H9 (cell line): Measurements from ENCODE around the gene TUNAR. TPM values are rescaled to one million over a fixed set of nuclear protein-coding genes. Genes with fewer than 3 reads are reported as not detected.
A peak's percentile ranks its signal among the peaks of the same experiment; 100 is the strongest.

Experiments
- DNase-seq: peaks from one replicate; pipeline ENCODE4 v3.0.0-alpha.2; 2017
- H2AFZ ChIP-seq: one replicate; pipeline ENCODE4 v1.6.1; 2013; ENCODE audit warnings: mild to moderate bottlenecking, low read length, control low read depth, moderate library complexity
- H2AK5ac ChIP-seq: 2 replicates; pipeline ENCODE4 v1.6.1; 2013; ENCODE audit warnings: low read length, control low read depth, mixed read lengths; ENCODE audit not compliant: insufficient read length
- H2BK120ac ChIP-seq: one replicate; pipeline ENCODE4 v1.6.1; 2013; ENCODE audit warnings: low read depth, mild to moderate bottlenecking, low read length, control low read depth, inconsistent platforms; ENCODE audit not compliant: poor library complexity, severe bottlenecking
- H2BK12ac ChIP-seq: 2 replicates; pipeline ENCODE4 v1.6.1; 2013; ENCODE audit warnings: low read length, control low read depth, mixed read lengths, low read depth; ENCODE audit not compliant: insufficient read length
- H2BK15ac ChIP-seq: 2 replicates; pipeline ENCODE4 v1.6.1; 2013; ENCODE audit warnings: low read depth, low read length, control low read depth
- H2BK20ac ChIP-seq: one replicate; pipeline ENCODE4 v1.6.1; 2013; ENCODE audit warnings: low read depth, mild to moderate bottlenecking, low read length, control low read depth, inconsistent platforms; ENCODE audit not compliant: poor library complexity, severe bottlenecking
- H2BK5ac ChIP-seq: 2 replicates; pipeline ENCODE4 v1.6.1; 2013; ENCODE audit warnings: low read length, control low read depth, mixed read lengths; ENCODE audit not compliant: insufficient read length
- H3K14ac ChIP-seq: 2 replicates; pipeline ENCODE4 v1.6.1; 2013; ENCODE audit warnings: low read length, control low read depth; ENCODE audit not compliant: insufficient read depth
- H3K18ac ChIP-seq: 2 replicates; pipeline ENCODE4 v1.6.1; 2013; ENCODE audit warnings: low read depth, mild to moderate bottlenecking, mixed read lengths, low read length, control low read depth; ENCODE audit not compliant: insufficient read length
- H3K23ac ChIP-seq: 2 replicates; pipeline ENCODE4 v1.6.1; 2013; ENCODE audit warnings: low read length, control low read depth, mixed read lengths, low read depth; ENCODE audit not compliant: insufficient read length
- H3K23me2 ChIP-seq: 2 replicates; pipeline ENCODE4 v1.6.1; 2013; ENCODE audit warnings: low read depth, mild to moderate bottlenecking, mixed read lengths, low read length, control low read depth; ENCODE audit not compliant: insufficient read length, poor library complexity, severe bottlenecking
- H3K27ac ChIP-seq: 2 replicates; pipeline ENCODE4 v1.5.1; 2013; ENCODE audit warnings: low read length, control low read depth, mixed read lengths, low read depth; ENCODE audit not compliant: insufficient read length
- H3K27me3 ChIP-seq: 2 replicates; pipeline ENCODE4 v1.6.1; 2013; ENCODE audit warnings: low read length, control low read depth, inconsistent platforms; ENCODE audit not compliant: insufficient read depth
- H3K4ac ChIP-seq: 2 replicates; pipeline ENCODE4 v1.6.1; 2013; ENCODE audit warnings: low read depth, mild to moderate bottlenecking, control low read depth, inconsistent platforms, low read length, moderate library complexity
- H3K4me1 ChIP-seq: 2 replicates; pipeline ENCODE4 v1.6.1; 2013; ENCODE audit warnings: low read length, control low read depth, inconsistent platforms; ENCODE audit not compliant: insufficient read depth
- H3K4me2 ChIP-seq: 2 replicates; pipeline ENCODE4 v1.6.1; 2013; ENCODE audit warnings: low read length, control low read depth, mixed read lengths; ENCODE audit not compliant: insufficient read length, insufficient read depth
- H3K56ac ChIP-seq: 2 replicates; pipeline ENCODE4 v1.6.1; 2013; ENCODE audit warnings: low read depth, mild to moderate bottlenecking, mixed read lengths, low read length, control low read depth; ENCODE audit not compliant: insufficient read length
- H3K79me1 ChIP-seq: 2 replicates; pipeline ENCODE4 v1.6.1; 2013; ENCODE audit warnings: low read depth, mild to moderate bottlenecking, moderate library complexity, low read length, control low read depth, inconsistent platforms; ENCODE audit not compliant: insufficient read depth, poor library complexity, severe bottlenecking
- H3K79me2 ChIP-seq: 2 replicates; pipeline ENCODE4 v1.6.1; 2013; ENCODE audit warnings: low read length, control low read depth, inconsistent platforms; ENCODE audit not compliant: insufficient read depth
- H3K9ac ChIP-seq: 2 replicates; pipeline ENCODE4 v1.6.1; 2013; ENCODE audit warnings: low read length, control low read depth, mixed read lengths; ENCODE audit not compliant: insufficient read length; ENCODE audit errors: extremely low read depth
- H3K9me3 ChIP-seq: one replicate; pipeline ENCODE4 v1.6.1; 2013; ENCODE audit warnings: low read depth, low read length, inconsistent platforms; ENCODE audit not compliant: control insufficient read depth
- H3T11ph ChIP-seq: one replicate; pipeline ENCODE4 v1.6.1; 2013; ENCODE audit warnings: mild to moderate bottlenecking, low read length, control low read depth, inconsistent platforms
- H4K20me1 ChIP-seq: one replicate; pipeline ENCODE4 v1.6.1; 2013; ENCODE audit not compliant: control insufficient read depth, insufficient read length, insufficient read depth
- H4K5ac ChIP-seq: 2 replicates; pipeline ENCODE4 v1.6.1; 2013; ENCODE audit warnings: low read depth, mild to moderate bottlenecking, mixed read lengths, low read length, control low read depth; ENCODE audit not compliant: insufficient read length
- H4K8ac ChIP-seq: replicated peaks from 2 replicates; pipeline ENCODE4 v1.6.1; 2013; ENCODE audit warnings: low read length, control low read depth, mixed read lengths, low read depth; ENCODE audit not compliant: insufficient read length
- H4K91ac ChIP-seq: 2 replicates; pipeline ENCODE4 v1.6.1; 2013; ENCODE audit warnings: low read depth, mild to moderate bottlenecking, moderate library complexity, mixed read lengths, low read length, control low read depth; ENCODE audit not compliant: insufficient read length
- H3K27ac Mint-ChIP-seq, 3 experiments: 2 replicates in 2 of 3; 3 replicates in 1 of 3; pipeline ENCODE4 v1.8.0; 2020 to 2021; ENCODE audit warnings: mixed read lengths in 3 of 3, mild to moderate bottlenecking in 1 of 3, moderate library complexity in 1 of 3
- H3K27me3 Mint-ChIP-seq: 2 replicates; pipeline ENCODE4 v1.8.0; 2021; ENCODE audit warnings: low read depth, mild to moderate bottlenecking, moderate library complexity, mixed read lengths
- H3K36me3 Mint-ChIP-seq, 3 experiments: 2 replicates in 2 of 3; 3 replicates in 1 of 3; pipeline ENCODE4 v1.8.0; 2020 to 2021; ENCODE audit warnings: low read depth in 3 of 3, mixed read lengths in 3 of 3; ENCODE audit not compliant: insufficient read depth in 1 of 3
- H3K4me1 Mint-ChIP-seq, 2 experiments: 2 replicates each; pipeline ENCODE4 v1.8.0; 2020; ENCODE audit warnings: mixed read lengths in 2 of 2
- H3K4me3 Mint-ChIP-seq, 2 experiments: 2 replicates in 1 of 2; 3 replicates in 1 of 2; pipeline ENCODE4 v1.8.0; 2020 to 2021; ENCODE audit warnings: mild to moderate bottlenecking in 2 of 2, mixed read lengths in 2 of 2, moderate library complexity in 1 of 2
- H3K9me3 Mint-ChIP-seq, 2 experiments: 2 replicates in 1 of 2; 3 replicates in 1 of 2; pipeline ENCODE4 v1.8.0; 2020; ENCODE audit warnings: mild to moderate bottlenecking in 2 of 2, mixed read lengths in 2 of 2, moderate library complexity in 1 of 2
- CTCF ChIP-seq: fragments of 200-600 bp; sonication (generic); conservative IDR thresholded peaks from 3 replicates; pipeline ENCODE4 v1.8.0; 2021; ENCODE audit warnings: antibody characterized with exemption, mild to moderate bottlenecking
- WGBS: extraction: QIAGEN DNeasy Blood & Tissue Kit; methylation state at CpG from one replicate; pipeline ENCODE4 v1.1.7; 2013; ENCODE audit warnings: missing lambda C conversion rate, low lambda C conversion rate, mixed read lengths; ENCODE audit not compliant: insufficient read length; ENCODE audit errors: extremely low coverage; 5-methylcytosine and 5-hydroxymethylcytosine counted together
- total RNA-seq: library from RNA; stranded (reverse); gene quantifications from 2 replicates; pipeline ENCODE4 v1.2.1, GENCODE V29; 2021

Gene TUNAR
- total RNA-seq, 1 experiment from 2014 or later = 26.2 TPM

GRCh38 chr14:95918466-95918865, 41.8 kb downstream of the TUNAR start:
- H3K14ac ChIP-seq = no peak overlapping the region
- no peak for TF ChIP-seq CTCF
- no peak overlapping the region for H2BK20ac ChIP-seq
- H3K27me3 ChIP-seq = no peaks in the 10 kb centered on the region
- no peak overlapping the region for H3T11ph ChIP-seq
- Mint-ChIP-seq H3K9me3 (no peaks in the 10 kb centered on the region), H3K36me3 (peaks cover 7 to 16% (median 9%) of the 10 kb centered on the region in 3 experiments; a peak in 6 of 7 replicates), H3K4me3 (no peak overlapping the region), H3K27me3 (no peaks in the 10 kb centered on the region), H3K4me1 (peaks cover 27 to 36% of the 10 kb centered on the region in 2 experiments), H3K27ac (peak overlapping the region; percentile 12 to 69 (median 15); a peak in 4 of 7 replicates)
- H3K4ac ChIP-seq = no peak overlapping the region
- H2BK120ac ChIP-seq = no peak overlapping the region
- H3K23ac ChIP-seq = no peak overlapping the region
- H4K8ac ChIP-seq = no peak overlapping the region
- no peak overlapping the region for H2AFZ ChIP-seq
- H3K79me2 ChIP-seq = no peaks in the 10 kb centered on the region
- H2AK5ac ChIP-seq = no peak overlapping the region
- H2BK12ac ChIP-seq = no peak overlapping the region
- no peak overlapping the region for H4K91ac ChIP-seq
- no peaks in the 10 kb centered on the region for H3K23me2 ChIP-seq
- H3K27ac ChIP-seq = no peak overlapping the region
- peaks cover 8% of the 10 kb centered on the region; the same call in 1 of the 2 replicates for H3K4me1 ChIP-seq
- no peaks in the 10 kb centered on the region for H4K20me1 ChIP-seq
- no CpG with 5 or more reads among the region's 6 CpGs for WGBS
- no peaks in the 10 kb centered on the region for H3K79me1 ChIP-seq
- H3K9ac ChIP-seq = no peak overlapping the region
- H3K18ac ChIP-seq = no peak overlapping the region
- no peak overlapping the region for H2BK5ac ChIP-seq
- no peak overlapping the region for H2BK15ac ChIP-seq
- H3K9me3 ChIP-seq = no peaks in the 10 kb centered on the region
- H3K4me2 ChIP-seq = no peak overlapping the region
- H4K5ac ChIP-seq = no peak overlapping the region
- DNase-seq = no peak
- no peak overlapping the region for H3K56ac ChIP-seq
